Ascending aorta (tissue), 2 donors: ENCODE measurements around the gene PRDM5. TPM values are rescaled to one million over a fixed set of nuclear protein-coding genes. Genes with fewer than 3 reads are reported as not detected.

Experiments used
- DNase-seq, 2 donors: peaks; one replicate each; pipeline ENCODE4 v3.0.0-alpha.2; 2019; ENCODE audit warnings: low spot score in 2 of 2
- H3K27ac ChIP-seq, 2 donors: fragments of 200-600 bp; sonication (generic); one replicate each; pipeline ENCODE4 v1.5.1; 2016 to 2017; ENCODE audit warnings: mild to moderate bottlenecking in 1 of 2
- H3K27me3 ChIP-seq: fragments of 200-600 bp; sonication (generic); one replicate; pipeline ENCODE4 v1.5.1; 2017
- H3K36me3 ChIP-seq, 2 donors: fragments of 200-600 bp; sonication (generic); one replicate each; pipeline ENCODE4 v1.5.1; 2016
- H3K4me1 ChIP-seq, 2 donors: fragments of 200-600 bp; sonication (generic); one replicate each; pipeline ENCODE4 v1.5.1; 2016 to 2017; ENCODE audit warnings: mild to moderate bottlenecking in 1 of 2
- H3K4me3 ChIP-seq, 2 donors: fragments of 200-600 bp; sonication (generic); one replicate each; pipeline ENCODE4 v1.5.1; 2016 to 2017; ENCODE audit warnings: mild to moderate bottlenecking in 1 of 2
- H3K9me3 ChIP-seq, 2 donors: fragments of 200-600 bp; sonication (generic); one replicate each; pipeline ENCODE4 v1.5.1; 2016
- intact Hi-C: fragments of 100-400 bp; cut with DNase I; formaldehyde crosslinking; loops from one replicate; pipeline ENCODE4 v1.15.1; 2023
- total RNA-seq: library from RNA; depleted of rRNA; stranded (reverse); fragments of >200 nt; gene quantifications from one replicate; pipeline ENCODE4 v1.1.0, GENCODE V29; 2016
- TF ChIP-seq, protein P1 (sequence below), 3 experiments: fragments of 200-600 bp in 2 of 3; fragments of 450-650 bp in 1 of 3; sonication (generic) in 2 of 3; IDR thresholded peaks; one replicate each; pipeline ENCODE4 v1.5.1; 2016 to 2019; ENCODE audit warnings: antibody characterized with exemption in 3 of 3, mild to moderate bottlenecking in 1 of 3, moderate library complexity in 1 of 3

The PRDM5 gene
- total RNA-seq, 1 donor from 2014 or later, result 14.9 TPM

DNA sequence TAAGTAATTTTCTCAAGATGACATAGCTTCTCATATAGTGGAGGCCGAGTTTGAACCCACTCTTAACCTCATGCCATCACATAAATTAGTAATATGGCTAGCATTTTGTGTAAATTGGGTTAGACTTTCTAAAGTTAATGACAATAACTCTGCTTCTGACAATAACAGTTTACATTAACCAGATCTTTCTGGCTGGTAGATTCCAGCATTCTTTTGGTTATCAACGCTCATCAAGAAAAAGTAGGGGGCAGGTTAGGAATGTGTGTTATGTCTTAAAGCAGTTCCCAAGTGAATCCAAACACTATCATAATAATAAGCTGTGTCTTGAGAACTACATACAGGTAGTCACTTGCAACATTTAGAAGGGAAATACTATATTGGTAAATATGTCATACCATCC, 162.5 kb downstream of the PRDM5 start:
- DNase-seq, result no peak
- Histone ChIP-seq H3K4me3 (no peak overlapping the region), H3K27me3 (no peaks in the 10 kb centered on the region), H3K4me1 (no peaks in the 10 kb centered on the region), H3K9me3 (no peaks in the 10 kb centered on the region), H3K27ac (no peak overlapping the region), H3K36me3 (no peaks in the 10 kb centered on the region)
- intact Hi-C loops, result no loop called here
- TF ChIP-seq, protein P1, sequence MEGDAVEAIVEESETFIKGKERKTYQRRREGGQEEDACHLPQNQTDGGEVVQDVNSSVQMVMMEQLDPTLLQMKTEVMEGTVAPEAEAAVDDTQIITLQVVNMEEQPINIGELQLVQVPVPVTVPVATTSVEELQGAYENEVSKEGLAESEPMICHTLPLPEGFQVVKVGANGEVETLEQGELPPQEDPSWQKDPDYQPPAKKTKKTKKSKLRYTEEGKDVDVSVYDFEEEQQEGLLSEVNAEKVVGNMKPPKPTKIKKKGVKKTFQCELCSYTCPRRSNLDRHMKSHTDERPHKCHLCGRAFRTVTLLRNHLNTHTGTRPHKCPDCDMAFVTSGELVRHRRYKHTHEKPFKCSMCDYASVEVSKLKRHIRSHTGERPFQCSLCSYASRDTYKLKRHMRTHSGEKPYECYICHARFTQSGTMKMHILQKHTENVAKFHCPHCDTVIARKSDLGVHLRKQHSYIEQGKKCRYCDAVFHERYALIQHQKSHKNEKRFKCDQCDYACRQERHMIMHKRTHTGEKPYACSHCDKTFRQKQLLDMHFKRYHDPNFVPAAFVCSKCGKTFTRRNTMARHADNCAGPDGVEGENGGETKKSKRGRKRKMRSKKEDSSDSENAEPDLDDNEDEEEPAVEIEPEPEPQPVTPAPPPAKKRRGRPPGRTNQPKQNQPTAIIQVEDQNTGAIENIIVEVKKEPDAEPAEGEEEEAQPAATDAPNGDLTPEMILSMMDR (IDR thresholded peaks at IDR 0.05), result no peak

DNA sequence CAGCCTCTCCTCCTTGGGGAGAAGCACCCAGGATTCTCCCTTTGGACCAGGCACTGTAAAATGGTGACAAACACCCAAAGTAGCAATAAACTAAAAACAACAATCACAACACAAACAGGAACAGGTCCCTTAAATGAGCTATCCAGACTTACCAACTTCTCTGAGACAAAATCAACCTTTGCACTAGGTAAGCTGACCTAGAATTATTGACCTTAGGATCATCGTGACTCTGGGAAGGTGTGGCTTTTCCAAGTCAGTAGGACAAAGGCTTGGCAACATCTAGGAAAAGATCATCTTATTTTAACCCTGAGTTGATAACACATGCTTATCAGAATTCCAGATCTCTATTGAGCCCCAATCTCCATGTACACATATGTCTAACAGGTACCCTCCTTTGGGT, 166.7 kb downstream of the PRDM5 start:
- Histone ChIP-seq H3K4me3 (no peak overlapping the region), H3K27me3 (no peaks in the 10 kb centered on the region), H3K4me1 (no peaks in the 10 kb centered on the region), H3K27ac (no peak overlapping the region), H3K9me3 (peaks cover 0 to 2% of the 10 kb centered on the region in 2 donors), H3K36me3 (peaks cover 0 to 2% of the 10 kb centered on the region in 2 donors)
- TF ChIP-seq, protein P1 (IDR thresholded peaks at IDR 0.05), result no peak
- no peak for DNase-seq
- intact Hi-C loops, result no loop called here

DNA sequence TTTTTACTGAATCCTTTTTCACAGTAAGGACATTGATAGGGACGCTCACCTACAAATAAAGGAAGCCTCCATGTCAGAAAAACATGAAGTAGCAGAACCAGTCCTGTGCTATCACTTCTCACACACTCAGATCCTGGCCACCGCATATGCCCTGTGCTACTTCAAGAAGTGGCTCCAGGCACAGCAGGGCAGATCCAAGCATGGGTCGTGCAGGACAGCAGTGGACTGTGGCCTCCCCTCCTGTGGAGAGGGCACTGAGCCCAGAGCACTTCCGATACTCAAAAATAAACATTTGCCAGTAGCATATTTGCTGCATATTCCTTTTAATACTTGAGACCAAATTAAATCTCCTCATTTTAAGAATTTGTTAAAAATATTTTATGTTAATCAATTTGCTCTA, 167.9 kb downstream of the PRDM5 start:
- no peaks in the 10 kb centered on the region for H3K27me3 ChIP-seq
- TF ChIP-seq, protein P1 (IDR thresholded peaks at IDR 0.05), result no peak
- no peak overlapping the region for H3K27ac ChIP-seq
- peaks cover 0 to 4% of the 10 kb centered on the region in 2 donors for H3K9me3 ChIP-seq
- no peak for DNase-seq
- no peaks in the 10 kb centered on the region for H3K4me1 ChIP-seq
- peaks cover 0 to 3% of the 10 kb centered on the region in 2 donors for H3K36me3 ChIP-seq
- H3K4me3 ChIP-seq, result no peak overlapping the region
- intact Hi-C loops, result no loop called here

DNA sequence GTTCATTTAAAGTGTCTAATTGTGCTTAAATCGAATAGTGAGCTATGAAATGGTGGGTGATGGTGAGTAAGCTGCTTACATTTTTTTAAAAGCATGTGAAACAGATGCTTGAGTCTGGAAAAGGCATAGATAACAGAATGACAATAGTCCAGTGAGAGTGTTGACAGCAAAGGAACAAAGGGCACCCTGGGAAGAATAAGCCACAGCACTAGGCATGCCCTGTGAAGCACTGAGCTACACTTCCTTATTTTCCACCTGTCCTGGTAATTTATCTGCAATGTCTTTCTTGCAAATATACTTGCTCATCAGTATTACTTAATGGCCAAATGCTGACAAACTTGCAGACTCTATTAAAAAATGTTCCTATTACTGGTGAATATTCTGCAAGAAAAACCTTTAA, 168.7 kb downstream of the PRDM5 start:
- TF ChIP-seq, protein P1 (IDR thresholded peaks at IDR 0.05), result no peak
- intact Hi-C loops, result no loop called here
- Histone ChIP-seq H3K4me1 (no peaks in the 10 kb centered on the region), H3K4me3 (no peak overlapping the region), H3K36me3 (peaks cover 0 to 3% of the 10 kb centered on the region in 2 donors), H3K9me3 (peaks cover 0 to 4% of the 10 kb centered on the region in 2 donors), H3K27me3 (no peaks in the 10 kb centered on the region), H3K27ac (no peak overlapping the region)
- no peak for DNase-seq

DNA sequence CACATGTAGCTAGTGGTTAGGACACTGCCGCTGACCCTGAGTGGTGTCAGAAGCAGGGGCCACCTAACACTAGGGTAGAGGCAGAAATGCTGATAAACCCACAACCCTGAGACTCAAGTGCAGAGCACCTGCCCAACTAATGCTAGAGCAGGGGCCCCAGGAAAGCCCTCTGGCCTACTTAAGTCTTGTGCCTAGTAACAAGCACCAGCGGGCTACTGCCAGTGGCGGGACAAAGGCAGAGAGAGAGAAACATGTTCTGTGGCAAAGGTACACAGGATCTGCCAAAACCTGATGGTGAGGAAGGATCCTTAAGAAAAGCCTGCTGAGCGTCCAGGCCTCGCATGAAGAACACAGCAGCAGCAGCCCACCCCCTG, 172.4 kb downstream of the PRDM5 start:
- Histone ChIP-seq H3K27ac (no peak overlapping the region), H3K36me3 (peaks cover 0 to 3% of the 10 kb centered on the region in 2 donors), H3K4me1 (no peaks in the 10 kb centered on the region), H3K9me3 (peaks cover 0 to 4% of the 10 kb centered on the region in 2 donors), H3K4me3 (no peak overlapping the region), H3K27me3 (no peaks in the 10 kb centered on the region)
- DNase-seq, result no peak
- TF ChIP-seq, protein P1 (IDR thresholded peaks at IDR 0.05), result no peak
- intact Hi-C loops, result no loop called here
